HG03025 (cell line): Measurements from ENCODE around the gene EYS.
"Not testable (repeated sequence)": the region's sequence is repeated elsewhere in the genome, so short reads cannot be mapped to it uniquely, and the experiment has no call there.

Source experiments
- ATAC-seq: cut with Tn5 transposase; IDR thresholded peaks from one replicate; pipeline ENCODE4 v1.9.1; 2021; ENCODE audit warnings: mild to moderate bottlenecking, moderate library complexity; ENCODE audit not compliant: unreplicated experiment, low FRiP score

The EYS gene

GRCh38 chr6:63828678-63829077 is 1878.3 kb downstream of the EYS start:
- not testable (repeated sequence) for ATAC-seq

GRCh38 chr6:63824722-63825121 is 1882.3 kb downstream of the EYS start:
- no peak for ATAC-seq

GRCh38 chr6:63821442-63821841 is 1885.6 kb downstream of the EYS start:
- ATAC-seq = no peak

GRCh38 chr6:63819831-63820230 is 1887.2 kb downstream of the EYS start:
- ATAC-seq = no peak

GRCh38 chr6:63817492-63818050 is 1889.5 kb downstream of the EYS start:
- no peak for ATAC-seq

- no peak for ATAC-seq
Measured at GRCh38 chr6:63816982-63817436, 1890.0 kb downstream of the EYS start.

GRCh38 chr6:63816401-63816981 is 1890.5 kb downstream of the EYS start:
- no peak for ATAC-seq

- no peak for ATAC-seq
Measured at GRCh38 chr6:63814459-63814858, 1892.6 kb downstream of the EYS start.

- no peak for ATAC-seq
Measured at GRCh38 chr6:63813566-63814120, 1893.4 kb downstream of the EYS start.

- ATAC-seq = no peak
Measured at GRCh38 chr6:63808576-63808975, 1898.5 kb downstream of the EYS start.

GRCh38 chr6:63807056-63807455 is 1900.0 kb downstream of the EYS start:
- no peak for ATAC-seq

GRCh38 chr6:63806573-63806913 is 1900.5 kb downstream of the EYS start:
- ATAC-seq = no peak

GRCh38 chr6:63805808-63806572 is 1901.0 kb downstream of the EYS start:
- no peak for ATAC-seq

- ATAC-seq = no peak
Measured at GRCh38 chr6:63805345-63805744, 1901.7 kb downstream of the EYS start.

GRCh38 chr6:63804381-63804956 is 1902.6 kb downstream of the EYS start:
- ATAC-seq = no peak

- ATAC-seq = no peak
Measured at GRCh38 chr6:63803371-63803770, 1903.7 kb downstream of the EYS start.

- ATAC-seq = no peak
Measured at GRCh38 chr6:63802606-63803206, 1904.3 kb downstream of the EYS start.

- ATAC-seq = not testable (repeated sequence)
Measured at GRCh38 chr6:63800386-63800785, 1906.6 kb downstream of the EYS start.

- no peak for ATAC-seq
Measured at GRCh38 chr6:63799813-63800212, 1907.2 kb downstream of the EYS start.

GRCh38 chr6:63799313-63799712 is 1907.7 kb downstream of the EYS start:
- no peak for ATAC-seq

GRCh38 chr6:63798378-63798777 is 1908.6 kb downstream of the EYS start:
- ATAC-seq = no peak
